ENCODE measurements around the gene TCF7L2. TPM values are rescaled to one million over a fixed set of nuclear protein-coding genes. Genes with fewer than 3 reads are reported as not detected.
A peak's percentile ranks its signal among the peaks of the same experiment; 100 is the strongest.

TCF7L2 gene
- total and polyA plus RNA-seq, 12 donors = 8.7 to 24.7 (median 14.8) TPM

DNA sequence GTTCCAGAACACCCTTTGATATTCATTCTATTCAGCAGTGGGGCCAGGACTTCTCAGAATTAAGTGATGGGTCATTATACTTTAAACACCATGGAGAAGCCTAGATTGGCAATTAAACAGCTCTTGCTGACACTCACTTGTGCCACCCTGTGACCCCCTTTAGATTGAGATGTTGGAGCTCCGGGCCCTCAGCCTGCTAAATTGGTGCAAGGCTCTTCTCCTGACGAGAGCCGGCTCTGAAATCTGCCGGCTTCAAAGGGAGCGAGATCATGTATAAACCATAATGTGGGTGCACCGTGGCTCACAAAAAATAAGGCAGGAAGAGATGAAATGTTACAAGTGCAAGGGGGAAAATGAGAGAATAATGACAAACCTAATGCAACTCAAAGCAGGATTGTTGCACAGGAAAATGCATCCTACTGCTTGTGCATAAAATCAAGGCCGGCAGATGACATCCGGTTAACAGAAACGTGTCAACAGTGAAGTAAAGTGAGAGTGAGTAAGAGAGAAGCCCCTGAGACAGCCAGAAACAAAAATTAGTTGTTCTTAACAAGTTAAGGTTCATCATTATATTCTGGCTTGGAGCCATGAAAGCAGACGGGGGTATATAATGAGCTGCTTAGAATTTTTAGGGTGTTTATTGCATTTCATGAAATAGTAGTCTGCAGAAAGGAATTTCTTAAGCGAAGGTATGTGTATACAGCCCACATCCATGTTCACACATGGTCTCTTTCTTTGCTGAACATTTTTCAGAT is 198.2 kb downstream of the TCF7L2 start:
- peaks cover 0 to 26% of the 10 kb centered on the region in 2 donors for H3K36me3 ChIP-seq (replicated peaks in 1 of 2)
- TF ChIP-seq CTCF (IDR thresholded peaks at IDR 0.05) (no peak), POLR2A (IDR thresholded peaks at IDR 0.05) (no peak)
- no peaks in the 10 kb centered on the region for H3K9me3 ChIP-seq (replicated peaks in 1 of 3)
- DNase-seq = no peak
- H3K4me3 ChIP-seq = no peak overlapping the region
- no peaks in the 10 kb centered on the region for H3K27me3 ChIP-seq
- no peak overlapping the region for H3K27ac ChIP-seq
- H3K4me1 ChIP-seq (replicated peaks in 1 of 2) = no peaks in the 10 kb centered on the region
- intact Hi-C loops (cut with DNase I) = no loop called here
- WGBS, 4 donors = 85 to 89% (median 86%) methylated on average over 11 of the region's 11 CpGs

DNA sequence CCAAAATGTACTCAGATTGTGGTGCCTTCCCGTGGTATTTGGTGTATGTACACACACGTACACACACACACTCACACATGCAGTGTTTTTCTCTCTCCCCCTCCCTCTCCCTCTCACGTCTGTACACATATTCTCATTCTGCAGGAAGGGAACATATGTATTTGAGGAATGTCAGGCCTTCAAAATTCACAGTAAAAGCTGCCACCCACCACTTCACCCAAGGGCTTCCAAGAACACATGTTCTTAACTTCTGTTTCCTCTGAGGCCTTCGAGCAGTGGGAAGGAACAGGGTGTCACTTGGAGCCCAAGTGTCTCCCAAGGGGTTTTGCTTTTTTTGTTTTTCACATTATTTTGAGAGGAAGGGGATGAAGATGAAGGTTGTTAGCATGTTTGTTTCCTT is 198.9 kb downstream of the TCF7L2 start:
- Histone ChIP-seq H3K27me3 (no peaks in the 10 kb centered on the region), H3K4me1 (replicated peaks in 1 of 2) (no peaks in the 10 kb centered on the region), H3K4me3 (no peak overlapping the region), H3K9me3 (replicated peaks in 1 of 3) (no peaks in the 10 kb centered on the region), H3K27ac (no peak overlapping the region), H3K36me3 (replicated peaks in 1 of 2) (peaks cover 0 to 31% of the 10 kb centered on the region in 2 donors)
- DNase-seq = no peak
- WGBS, 4 donors = 80 to 94% (median 83%) methylated on average over 4 of the region's 4 CpGs
- TF ChIP-seq POLR2A (IDR thresholded peaks at IDR 0.05) = no peak
- TF ChIP-seq CTCF (IDR thresholded peaks at IDR 0.05) = no peak
- intact Hi-C loops (cut with DNase I) = no loop called here

GRCh38 chr10:113149626-113150025 is 199.6 kb downstream of the TCF7L2 start:
- Histone ChIP-seq H3K36me3 (replicated peaks in 1 of 2) (peaks cover 0 to 35% of the 10 kb centered on the region in 2 donors), H3K4me3 (no peak overlapping the region), H3K4me1 (replicated peaks in 1 of 2) (no peaks in the 10 kb centered on the region), H3K27me3 (no peaks in the 10 kb centered on the region), H3K9me3 (replicated peaks in 1 of 3) (no peaks in the 10 kb centered on the region), H3K27ac (no peak overlapping the region)
- WGBS, 4 donors = 83 to 98% (median 88%) methylated on average over 3 of the region's 3 CpGs
- no peak for DNase-seq
- intact Hi-C loops (cut with DNase I) = no loop called here
- TF ChIP-seq POLR2A (IDR thresholded peaks at IDR 0.05) (no peak), CTCF (IDR thresholded peaks at IDR 0.05) (no peak)

- H3K4me1 ChIP-seq (replicated peaks in 1 of 2) = no peaks in the 10 kb centered on the region
- no peak overlapping the region for H3K4me3 ChIP-seq
- no peaks in the 10 kb centered on the region for H3K27me3 ChIP-seq
- peaks cover 0 to 35% of the 10 kb centered on the region in 2 donors for H3K36me3 ChIP-seq (replicated peaks in 1 of 2)
- intact Hi-C loops (cut with DNase I) = no loop called here
- TF ChIP-seq CTCF (IDR thresholded peaks at IDR 0.05) (no peak), POLR2A (IDR thresholded peaks at IDR 0.05) (no peak)
- 67 to 72% (median 70%) methylated on average over 6 of the region's 6 CpGs for WGBS, 4 donors
- no peaks in the 10 kb centered on the region for H3K9me3 ChIP-seq (replicated peaks in 1 of 3)
- DNase-seq = peak in 2 of 7 donors; percentile 29
- H3K27ac ChIP-seq = no peak overlapping the region
Measured at GRCh38 chr10:113151190-113151666, 201.2 kb downstream of the TCF7L2 start.

Data from adrenal gland (tissue), 12 donors.